T47D (cell line): ENCODE measurements around the gene HOXA13.

ENCODE experiments used
- DNase-seq, 2 experiments: peaks; one replicate each; pipeline versions ENCODE4 v3.0.0 to v3.0.0-alpha.2; 2011 to 2012; ENCODE audit warnings: low read depth in 1 of 2, low spot score in 1 of 2
- JUND ChIP-seq: IDR thresholded peaks from 2 replicates; pipeline ENCODE4 v1.6.1; 2012; ENCODE audit warnings: low read depth
- in situ Hi-C: cut with HindIII; loops from 2 replicates; pipeline ENCODE4 v1.10.0; 2016; ENCODE audit warnings: low sequenced_read_pairs, low pct_unique_long_range_greater_than_20kb

HOXA13 gene

GRCh38 chr7:27191161-27191731 is 8.6 kb downstream of the HOXA13 start:
- DNase-seq: no peak
- in situ Hi-C loops: no loop called here
- no peak for TF ChIP-seq JUND

DNA sequence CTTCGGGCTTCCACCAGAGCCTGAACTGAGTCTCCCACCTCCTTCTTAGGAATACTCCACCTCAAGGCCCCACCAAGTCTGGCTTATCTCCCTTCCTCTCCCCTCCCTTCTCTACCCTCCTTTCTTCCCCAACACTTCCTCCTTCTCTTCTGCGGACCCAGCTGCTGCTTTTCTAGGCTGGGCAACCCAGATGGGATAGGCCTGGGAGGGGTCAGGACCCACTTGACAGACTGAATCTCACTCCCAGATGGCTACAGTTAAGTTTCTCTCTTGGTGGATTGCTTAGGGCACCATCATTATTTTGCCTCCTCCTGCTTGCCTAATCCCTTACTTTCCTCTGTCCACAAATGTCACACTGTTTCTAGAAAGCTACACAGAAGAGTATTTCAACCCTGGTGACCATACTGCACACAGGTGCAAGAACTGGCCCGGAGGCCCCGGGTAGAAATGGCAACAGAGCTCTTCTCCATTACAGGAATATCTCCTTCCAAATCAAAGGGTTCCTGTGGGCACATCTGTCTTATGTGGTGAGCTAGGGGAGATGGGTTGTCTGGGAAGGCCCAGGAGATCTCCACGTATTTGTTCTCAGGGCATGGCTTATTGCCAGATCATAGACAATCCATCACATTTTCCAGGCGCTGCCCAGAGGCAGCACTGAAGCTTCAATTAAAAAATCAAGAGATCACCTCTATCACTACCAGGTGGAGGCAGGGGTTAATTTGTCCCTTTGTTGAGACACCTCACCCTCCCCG is 9.7 kb downstream of the HOXA13 start:
- DNase-seq: no peak
- TF ChIP-seq JUND: no peak
- in situ Hi-C loops: no loop called here

DNA sequence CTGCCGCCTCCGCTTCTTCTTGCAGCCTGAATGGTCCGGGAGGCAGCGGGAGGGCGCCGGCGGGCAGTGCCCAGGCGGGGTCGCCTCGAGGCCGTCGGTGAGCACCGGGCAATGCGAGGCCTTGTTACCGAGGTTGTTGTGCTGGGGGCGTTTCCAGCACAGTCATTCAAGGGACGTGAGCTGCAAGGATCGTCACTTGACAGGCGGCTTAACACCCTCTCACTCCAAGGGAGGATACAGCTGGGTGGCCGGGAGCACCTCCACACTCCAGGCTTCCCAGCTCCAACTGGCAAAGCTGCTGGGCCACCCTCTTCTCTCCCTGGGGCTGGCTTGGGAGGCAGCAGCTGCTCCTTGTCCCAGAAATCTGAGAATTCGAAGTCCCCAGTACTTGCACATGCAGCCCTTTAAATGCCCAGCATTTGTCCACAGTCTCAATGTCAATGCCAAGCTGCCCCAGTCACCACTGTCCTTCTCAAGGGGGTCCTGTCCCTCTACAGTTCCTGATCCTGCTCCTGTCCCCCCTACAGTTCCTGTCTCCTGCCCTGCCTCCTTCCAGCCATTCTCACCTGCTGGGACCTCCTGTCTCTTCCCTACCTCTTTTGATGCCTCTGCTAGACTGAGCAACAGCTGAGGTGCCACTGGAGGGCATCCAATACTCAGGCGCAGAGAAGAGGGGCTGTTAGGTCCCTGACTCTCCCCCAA is 10.4 kb downstream of the HOXA13 start:
- no peak for TF ChIP-seq JUND
- in situ Hi-C loops: no loop called here
- no peak for DNase-seq

DNA sequence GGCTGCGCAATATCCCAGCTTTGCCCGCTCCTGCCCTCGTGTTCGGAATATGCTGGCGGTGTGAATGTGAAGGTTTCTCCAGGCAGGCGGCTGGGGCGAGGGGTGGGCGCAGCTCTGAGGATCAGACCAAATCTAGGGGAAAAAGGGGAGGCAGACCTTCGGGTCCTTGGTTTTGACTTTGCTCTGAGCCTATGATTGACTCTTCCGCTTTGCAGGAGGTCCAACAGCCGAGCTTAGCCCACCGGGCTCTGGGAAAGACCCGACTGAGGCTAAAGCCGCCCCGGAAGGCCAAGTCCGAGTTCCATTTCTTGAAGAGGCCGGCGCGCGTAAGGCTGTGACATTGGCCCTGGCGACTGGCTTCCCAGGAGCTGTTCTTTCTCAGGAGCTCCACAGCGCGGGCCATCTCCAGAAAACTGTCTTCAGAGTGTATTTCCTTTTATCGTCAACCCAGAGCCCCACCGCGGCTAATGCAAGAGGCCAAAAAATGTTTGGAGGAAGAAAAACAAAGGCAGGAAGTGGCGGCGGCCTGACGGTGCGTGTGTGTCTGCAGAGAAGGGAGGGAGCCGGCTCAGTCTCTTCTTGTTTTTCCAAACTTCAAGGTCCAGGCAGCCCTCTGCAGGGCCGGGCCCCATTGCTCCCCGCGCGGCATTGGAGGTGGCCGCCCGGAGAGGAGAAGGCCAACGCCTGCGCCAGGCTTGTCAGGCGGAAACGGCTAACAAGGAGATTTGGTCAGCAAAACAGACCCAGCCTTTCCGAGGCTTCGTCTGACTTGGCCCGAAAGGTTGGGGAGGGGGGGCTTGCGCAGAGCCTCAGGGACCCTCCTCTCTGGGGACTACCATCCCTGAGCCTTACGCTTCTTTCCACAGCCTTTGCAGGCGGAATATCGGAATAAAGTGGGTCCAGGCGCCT is 11.3 kb downstream of the HOXA13 start:
- no peak for DNase-seq
- no peak for TF ChIP-seq JUND
- in situ Hi-C loops: no loop called here

DNA sequence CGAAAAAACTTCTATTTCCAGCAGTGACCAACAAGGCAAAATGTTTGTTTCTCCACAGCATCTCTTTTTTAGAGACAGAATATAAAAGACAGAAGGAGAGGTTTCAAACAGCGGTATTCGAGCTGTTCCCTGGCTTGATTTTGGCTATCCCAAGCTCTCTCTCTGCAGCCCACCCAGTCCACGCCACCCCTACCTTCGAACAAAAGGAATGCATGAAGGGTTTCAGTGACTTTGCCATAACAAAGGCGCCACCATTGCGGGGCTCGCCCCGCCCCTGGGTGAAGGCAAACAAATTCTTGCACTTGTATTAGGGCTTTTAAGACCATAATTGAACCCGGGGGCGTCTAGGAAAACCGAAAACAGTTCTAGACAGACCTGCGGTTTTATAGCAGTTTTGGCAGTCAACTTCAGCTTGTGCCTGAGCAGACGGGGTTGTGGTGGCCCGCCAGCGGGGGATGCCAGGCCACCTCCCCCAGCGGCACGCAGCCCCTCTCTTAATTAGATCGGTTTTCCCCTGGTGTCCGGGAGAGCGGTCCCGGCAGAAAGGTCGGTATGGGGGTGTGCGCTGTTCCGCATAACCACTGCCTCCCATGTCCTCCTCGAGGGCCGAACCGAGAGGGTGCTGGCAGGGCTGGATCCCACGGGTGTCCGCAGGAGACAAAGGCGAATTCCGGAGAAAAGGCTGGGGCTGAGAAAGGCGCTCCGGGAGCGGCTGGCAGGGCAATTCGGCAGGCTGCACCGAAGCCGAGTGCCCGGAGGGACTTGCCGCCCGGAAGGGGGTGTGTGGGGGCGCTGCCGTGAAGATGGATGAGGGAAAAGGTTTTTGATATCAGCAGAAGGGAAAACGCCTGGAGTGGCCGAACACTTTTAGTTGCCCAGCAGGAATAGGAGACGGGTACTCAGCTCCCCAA is 12.2 kb downstream of the HOXA13 start:
- in situ Hi-C loops: no loop called here
- no peak for TF ChIP-seq JUND
- no peak for DNase-seq

DNA sequence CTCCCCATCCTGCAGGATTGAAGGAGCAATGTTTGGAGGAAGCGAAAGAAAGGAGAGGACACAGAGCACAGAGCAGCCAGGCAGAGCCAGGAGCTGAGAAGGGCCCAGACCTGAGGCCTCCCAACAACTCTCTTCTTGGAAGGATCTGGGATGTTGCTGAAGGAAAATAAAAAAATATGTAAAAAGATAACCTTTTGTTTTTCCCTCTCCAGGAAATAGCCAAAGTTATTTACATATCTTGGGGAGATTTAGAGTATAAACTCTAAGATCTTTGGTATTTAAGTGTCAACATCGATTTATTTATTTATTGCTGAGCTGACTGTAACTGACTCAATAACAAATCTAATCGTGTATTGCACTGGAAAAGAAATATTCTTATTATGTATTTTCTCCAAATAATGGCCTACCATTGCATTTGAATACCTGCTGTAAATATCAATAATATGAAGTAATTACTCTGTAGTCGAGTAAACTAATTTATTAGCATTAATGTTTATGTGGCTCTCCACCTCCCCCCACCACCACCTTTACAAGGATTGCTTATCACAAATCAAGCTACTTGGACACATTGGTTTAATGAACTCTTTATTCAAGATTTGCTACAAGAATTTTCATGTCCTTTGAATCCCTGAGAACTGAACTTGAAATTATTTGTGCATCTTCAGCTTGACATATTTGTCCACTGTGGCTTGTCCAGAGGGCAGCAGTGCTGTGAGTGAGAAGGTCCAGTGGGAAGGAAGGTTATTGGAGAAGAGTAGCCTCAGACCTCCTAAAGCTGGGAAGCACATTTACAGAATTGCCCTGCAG is 13.0 kb downstream of the HOXA13 start:
- no peak for DNase-seq
- TF ChIP-seq JUND: no peak
- in situ Hi-C loops: no loop called here

DNA sequence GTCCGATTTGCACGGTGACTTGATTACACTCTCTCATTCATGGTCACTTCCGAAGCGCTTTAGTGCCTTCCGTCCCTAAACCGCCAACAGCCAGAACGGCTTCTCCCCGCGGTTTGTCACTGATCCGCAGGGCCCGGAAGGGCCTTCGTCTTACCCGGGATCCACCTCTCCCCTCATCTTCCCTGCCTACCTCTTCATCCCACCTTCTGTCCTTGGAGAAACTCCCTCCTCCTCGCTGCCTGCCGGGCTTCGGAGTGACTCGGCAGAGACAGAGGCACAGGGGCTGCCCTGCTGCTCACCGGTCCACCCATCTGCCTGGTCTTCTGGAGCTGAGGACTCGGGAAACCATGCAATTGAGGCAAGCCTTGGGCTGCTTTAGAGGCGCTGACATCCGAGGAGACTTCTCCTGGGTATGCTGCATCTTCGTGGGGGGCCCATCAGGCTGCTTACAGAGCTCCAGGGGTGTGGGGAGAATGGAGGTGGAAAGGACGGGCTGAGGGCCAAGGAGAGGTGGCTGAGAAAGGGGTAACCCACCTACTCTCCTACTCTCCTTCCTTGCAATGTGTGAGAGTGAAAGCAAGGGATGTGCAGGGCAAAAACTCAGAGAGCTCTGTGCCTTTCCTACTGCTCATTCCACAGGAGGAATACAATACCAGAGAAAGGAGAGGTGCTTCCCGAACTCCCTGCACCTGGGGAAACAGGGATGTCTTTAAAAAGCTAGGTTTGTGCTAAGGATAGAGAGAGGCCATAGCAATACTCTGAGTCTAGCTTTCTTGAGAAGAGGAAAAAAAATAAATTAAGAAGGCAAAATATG is 13.8 kb downstream of the HOXA13 start:
- no peak for TF ChIP-seq JUND
- no peak for DNase-seq
- in situ Hi-C loops: no loop called here

DNA sequence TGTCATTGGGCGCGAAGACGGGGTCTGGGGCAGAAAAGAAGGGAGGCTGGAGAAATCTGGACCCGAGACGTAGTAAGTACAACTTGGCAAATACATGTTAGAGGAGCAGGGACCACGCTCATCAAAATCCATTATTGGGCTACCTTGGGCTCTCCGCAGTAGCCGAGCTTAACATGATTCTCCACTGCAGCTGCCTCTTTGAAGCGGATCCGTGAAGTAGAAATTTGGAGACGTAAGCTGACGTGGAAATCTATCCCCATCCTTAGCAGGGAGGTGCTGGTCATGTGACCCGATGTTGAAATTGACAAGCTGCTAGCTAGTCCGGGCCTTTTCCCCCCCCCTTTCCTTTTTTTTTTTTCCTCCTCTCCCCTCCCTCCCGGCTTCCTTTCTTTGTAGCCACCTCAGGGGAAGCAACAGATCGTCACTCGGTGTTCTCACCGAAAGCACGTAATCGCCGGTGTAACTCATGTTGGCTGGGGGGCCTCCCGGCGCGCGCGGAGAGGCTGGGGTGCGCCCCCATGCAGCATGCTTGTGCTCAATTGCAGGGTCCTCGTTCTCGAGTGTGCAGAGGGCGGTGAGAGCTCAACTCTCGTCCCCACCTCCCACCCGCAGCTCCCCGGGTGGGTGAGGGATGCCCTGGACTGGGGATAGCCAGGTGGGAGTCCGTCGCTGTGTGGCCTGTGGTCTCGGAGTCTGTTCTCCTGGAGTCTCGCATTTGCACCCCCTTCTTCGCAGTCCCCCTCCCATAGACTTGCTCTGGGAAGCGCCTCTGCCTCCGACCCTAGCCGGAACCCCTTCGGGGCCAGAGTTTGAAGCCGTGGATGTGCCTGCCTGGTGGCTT is 14.7 kb downstream of the HOXA13 start, which contains the start of gene HOXA11:
HOXA11 (minus strand) TSS at position 220 of the 841 bp plus-strand sequence; CDS start at position 132, 88 bp downstream.
- no peak for TF ChIP-seq JUND
- in situ Hi-C loops: no loop called here
- DNase-seq: no peak

DNA sequence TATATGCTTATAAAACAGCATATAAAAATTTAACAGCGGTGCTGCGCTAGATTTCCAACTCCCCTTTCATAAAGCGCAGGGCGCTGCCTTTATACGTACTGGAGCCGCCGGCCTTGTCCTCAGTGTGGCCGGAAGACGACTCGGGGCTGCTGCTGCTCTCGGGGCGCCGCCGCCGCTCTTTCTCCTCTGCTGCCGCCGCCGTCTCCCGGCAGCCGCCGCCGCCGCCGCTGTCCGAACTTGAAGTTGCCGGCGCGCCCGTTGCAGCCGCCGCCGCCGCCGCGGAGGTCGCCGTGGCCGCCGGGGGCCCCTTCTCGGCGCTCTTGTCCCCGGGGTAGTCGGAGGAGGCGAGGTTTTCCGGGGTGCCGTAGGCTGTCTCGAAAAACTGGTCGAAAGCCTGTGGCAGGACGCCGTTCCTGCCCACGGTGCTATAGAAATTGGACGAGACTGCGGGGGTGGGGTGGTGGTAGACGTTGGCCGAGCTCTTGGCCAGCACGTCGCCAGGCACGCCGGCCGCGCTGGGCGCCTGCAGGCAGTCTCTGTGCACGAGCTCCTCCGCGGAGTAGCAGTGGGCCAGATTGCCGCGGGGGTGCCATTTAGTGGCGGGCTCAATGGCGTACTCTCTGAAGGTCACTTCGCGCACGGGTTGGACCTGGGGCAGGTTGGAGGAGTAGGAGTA is 15.4 kb downstream of the HOXA13 start:
- no peak for TF ChIP-seq JUND
- in situ Hi-C loops: no loop called here
- peak in 1 of 2 experiments; percentile 40 for DNase-seq
